C4-2B (cell line): Measurements from ENCODE around the gene XIAP.

ENCODE experiments used
- CTCF ChIP-seq: fragments of 450-650 bp; conservative IDR thresholded peaks from 2 replicates; pipeline ENCODE4 v1.5.1; 2017; ENCODE audit warnings: mild to moderate bottlenecking
- ZFX ChIP-seq: fragments of 450-650 bp; IDR thresholded peaks from 2 replicates; pipeline ENCODE4 v1.6.1; 2017

- TF ChIP-seq CTCF (no peak), ZFX (no peak)
Observed at GRCh38 chrX:123962006-123962467, 102.2 kb downstream of the XIAP start.
